ENCODE results near the gene MCHR2. TPM values are rescaled to one million over a fixed set of nuclear protein-coding genes. Genes with fewer than 3 reads are reported as not detected.

Gene MCHR2
- not detected in 2 replicates for total RNA-seq

GRCh38 chr6:99993533-99994251 is at the start of gene MCHR2:
MCHR2 (minus strand) TSS chr6:99994223; CDS start chr6:99956147, 38,076 bp downstream.

